COR-L47 (cell line): ENCODE data around the gene CD248.
"Not testable (repeated sequence)": the region's sequence is repeated elsewhere in the genome, so short reads cannot be mapped to it uniquely, and the experiment has no call there.

Source experiments
- DNase-seq: peaks from one replicate; lab custom pipeline; 2025; lab: John Stamatoyannopoulos, UW

The CD248 gene

GRCh38 chr11:66329165-66329673, 12.4 kb upstream of the CD248 start:
- DNase-seq = no peak

GRCh38 chr11:66328302-66329144, 11.7 kb upstream of the CD248 start:
- peak; percentile 49 for DNase-seq

GRCh38 chr11:66328031-66328301, 11.1 kb upstream of the CD248 start:
- DNase-seq = no peak

- DNase-seq = no peak
Measured at GRCh38 chr11:66327171-66328030, 10.6 kb upstream of the CD248 start.

DNA sequence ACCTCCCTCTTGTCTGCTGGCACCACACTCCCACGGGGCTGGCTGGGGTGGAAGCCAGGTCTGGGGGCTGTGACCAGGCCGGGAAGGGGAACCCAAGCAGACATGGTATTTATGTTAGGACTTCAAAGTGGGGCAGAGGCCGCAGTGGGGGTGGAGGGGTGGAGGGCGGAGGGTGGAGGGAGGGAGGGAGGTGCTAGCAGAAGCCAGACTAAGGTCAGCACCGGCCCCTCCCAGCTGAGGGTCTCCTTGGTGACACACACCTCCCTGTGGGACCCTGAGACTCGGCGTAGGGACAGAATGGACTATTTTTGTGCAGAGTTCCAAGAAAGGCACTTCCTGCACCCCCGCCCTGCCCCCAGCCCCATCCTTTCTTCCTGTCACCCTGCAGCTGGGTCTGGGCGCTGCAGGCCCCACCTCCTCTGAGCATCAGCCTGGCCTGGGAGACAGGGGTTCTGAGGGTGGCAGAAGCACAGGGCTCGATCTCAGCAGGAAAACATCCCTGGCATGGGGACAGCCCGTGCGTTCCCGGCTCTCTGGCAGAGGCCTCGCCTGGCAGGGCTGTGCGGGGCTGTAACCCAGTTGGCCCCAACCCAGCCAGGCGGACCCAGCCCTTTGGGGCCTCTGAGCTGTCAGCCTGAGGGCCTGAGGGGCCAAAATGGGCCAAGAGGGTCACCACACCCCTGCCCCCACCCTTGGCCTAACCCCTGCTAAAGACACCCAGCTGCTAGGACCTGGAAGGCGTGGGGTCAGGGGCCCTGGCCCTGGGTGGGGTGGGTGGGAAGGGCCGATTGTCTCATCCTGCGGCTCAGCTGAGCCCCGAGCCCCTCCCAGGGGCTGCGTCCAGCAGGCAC, 9.6 kb upstream of the CD248 start:
- no peak for DNase-seq

DNA sequence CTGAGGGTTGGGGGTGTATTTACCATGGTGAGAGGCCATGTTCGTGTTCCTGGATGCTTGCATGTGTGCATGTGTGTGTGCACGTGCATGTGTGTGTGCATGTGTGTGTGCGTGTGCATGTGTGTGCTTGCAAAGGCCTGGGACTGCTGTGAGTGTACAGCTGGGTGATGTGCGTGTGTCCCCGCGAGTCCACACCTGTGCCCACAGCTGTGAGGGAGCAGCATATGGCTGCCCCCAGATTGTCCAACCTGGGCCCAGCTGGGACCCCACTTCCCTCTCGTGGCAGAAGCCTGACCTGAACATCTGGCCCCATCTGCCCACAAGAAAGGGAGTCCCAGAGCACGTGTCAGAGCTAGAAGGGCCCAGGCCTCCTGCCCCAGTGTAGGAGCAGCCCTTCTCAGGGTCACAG, 8.4 kb upstream of the CD248 start:
- no peak for DNase-seq

DNA sequence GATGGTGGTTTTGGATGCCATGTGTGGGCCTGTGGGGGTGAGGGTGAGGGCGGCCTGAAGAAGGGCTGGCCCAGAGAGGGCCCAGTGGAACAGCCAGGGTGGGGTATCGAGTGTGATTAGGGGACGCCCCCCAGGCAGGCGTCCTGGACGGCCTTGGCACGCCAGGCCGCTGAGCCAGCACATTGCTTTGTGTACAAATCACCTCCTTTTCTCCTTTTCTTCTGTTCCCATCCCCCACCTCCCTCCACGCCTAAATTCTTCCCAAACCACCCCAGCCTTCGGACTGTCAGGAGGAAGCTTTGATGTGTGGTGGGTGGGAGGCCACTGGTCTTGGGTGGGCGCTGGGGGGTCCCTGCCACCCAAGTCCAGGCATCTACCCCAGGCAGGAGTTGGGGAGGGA, 7.8 kb upstream of the CD248 start:
- DNase-seq = no peak

- DNase-seq = no peak
Measured at GRCh38 chr11:66323684-66324083, 6.8 kb upstream of the CD248 start.

- DNase-seq = no peak
Measured at GRCh38 chr11:66322732-66323427, 6.0 kb upstream of the CD248 start.

DNA sequence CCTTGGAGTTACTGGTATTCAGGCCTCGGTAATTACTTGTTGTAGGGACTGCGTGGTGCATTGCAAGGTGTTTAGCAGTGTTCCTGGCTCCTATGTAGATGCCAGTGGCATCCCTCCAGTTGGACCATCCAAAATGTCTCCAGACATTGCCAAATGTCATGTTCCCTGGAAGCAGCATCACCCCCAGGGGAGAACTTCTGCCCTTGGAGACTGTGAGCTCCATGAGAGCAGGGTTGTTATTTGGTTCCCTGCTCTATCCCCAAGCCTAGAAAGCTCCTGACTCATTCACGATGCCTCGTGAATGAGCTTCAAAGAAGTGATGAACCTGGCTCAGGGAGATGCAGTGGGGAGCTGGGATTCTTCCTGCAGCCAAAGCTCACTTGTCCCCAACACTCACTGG, 4.8 kb upstream of the CD248 start:
- DNase-seq = no peak

DNA sequence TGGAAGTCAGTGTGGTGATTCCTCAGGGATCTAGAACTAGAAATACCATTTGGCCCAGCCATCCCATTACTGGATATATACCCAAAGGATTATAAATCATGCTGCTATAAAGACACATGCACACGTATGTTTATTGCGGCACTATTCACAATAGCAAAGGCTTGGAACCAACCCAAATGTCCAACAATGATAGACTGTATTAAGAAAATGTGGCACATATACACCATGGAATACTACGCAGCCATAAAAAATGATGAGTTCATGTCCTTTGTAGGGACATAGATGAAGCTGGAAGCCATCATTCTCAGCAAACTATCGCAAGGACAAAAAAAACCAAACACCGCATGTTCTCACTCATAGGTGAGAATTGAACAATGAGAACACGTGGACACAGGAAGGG, 3.9 kb upstream of the CD248 start:
- DNase-seq = not testable (repeated sequence)

- DNase-seq = not testable (repeated sequence)
Measured at GRCh38 chr11:66320289-66320688, 3.4 kb upstream of the CD248 start.

GRCh38 chr11:66318600-66318970, 1.7 kb upstream of the CD248 start:
- DNase-seq = no peak

- DNase-seq = no peak
Measured at GRCh38 chr11:66317723-66318599, 1.1 kb upstream of the CD248 start.

DNA sequence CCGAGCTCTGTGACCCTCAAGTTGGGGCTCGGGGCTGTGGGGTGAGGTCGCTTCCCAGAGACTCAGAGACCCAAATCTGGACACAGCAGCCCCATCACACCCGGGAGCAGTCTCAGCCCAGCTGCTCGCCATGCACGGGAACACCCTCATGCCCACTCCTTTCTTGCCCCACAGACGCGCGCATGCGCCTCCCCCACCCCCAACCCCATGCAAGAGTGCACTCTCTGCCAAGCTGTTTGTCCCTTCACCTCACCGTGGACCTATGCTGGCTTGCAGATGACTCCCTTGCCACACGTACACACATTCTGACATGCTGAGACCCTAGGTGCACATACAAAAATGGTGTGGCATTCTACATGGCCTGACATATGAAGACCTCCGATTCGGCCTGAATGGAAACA, 478 bp upstream of the CD248 start:
- no peak for DNase-seq

DNA sequence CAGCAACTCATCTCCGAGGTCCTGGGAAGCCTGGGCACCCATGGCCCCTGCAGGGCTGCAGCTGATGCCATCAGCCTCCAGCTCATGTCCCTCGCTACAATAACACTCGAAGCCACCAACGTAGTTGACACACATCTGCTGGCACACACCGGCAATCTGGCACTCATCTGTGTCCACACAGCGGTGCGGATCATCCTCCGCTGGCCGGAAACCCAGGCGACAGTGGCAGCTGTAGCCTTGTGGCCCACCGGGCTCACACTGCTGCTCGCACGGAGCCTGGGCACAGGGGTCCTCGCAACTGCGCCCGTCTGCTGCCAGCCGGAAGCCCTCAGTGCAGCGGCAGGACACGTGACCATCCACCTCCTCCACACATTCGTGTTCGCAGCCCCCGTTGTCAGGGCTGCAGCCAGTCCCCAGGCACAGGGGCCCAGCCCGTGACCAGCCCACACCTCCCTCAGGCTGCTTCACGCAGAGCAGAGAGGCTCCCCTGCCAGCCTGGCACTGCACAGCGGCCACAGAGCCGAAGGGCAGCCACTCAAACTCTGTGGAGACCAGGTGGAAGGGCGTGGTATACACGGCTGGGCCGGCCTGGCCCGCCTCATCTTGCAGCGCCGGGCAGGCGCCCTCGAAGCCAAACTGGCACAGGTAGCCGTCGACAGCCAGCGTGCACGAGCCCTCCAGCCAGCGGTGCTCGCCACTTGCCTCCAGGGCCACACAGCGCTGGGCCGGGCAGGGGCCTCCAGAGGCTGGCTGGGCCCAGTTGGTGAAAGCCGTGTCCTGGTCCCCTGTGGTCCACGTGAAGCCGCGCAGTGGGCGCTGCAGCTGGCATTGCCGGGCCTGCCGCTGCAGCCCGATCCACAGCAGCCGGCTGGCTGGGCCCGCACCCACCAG, 678 bp downstream of the CD248 start:
- no peak for DNase-seq

GRCh38 chr11:66315498-66315885, 1.4 kb downstream of the CD248 start:
- no peak for DNase-seq

GRCh38 chr11:66314561-66315497, 2.0 kb downstream of the CD248 start:
- no peak for DNase-seq

GRCh38 chr11:66314186-66314501, 2.7 kb downstream of the CD248 start:
- no peak for DNase-seq
